Mammary epithelial cell (primary cell): ENCODE data around the gene CEP72.

Source experiments
- CTCF ChIP-seq, 2 donors: IDR thresholded peaks in 1 of 2; conservative IDR thresholded peaks in 1 of 2; 2 replicates each; pipeline ENCODE4 v1.5.1; 2011 to 2012; ENCODE audit warnings: inconsistent platforms in 2 of 2, low read length in 2 of 2, mild to moderate bottlenecking in 2 of 2, control low read depth in 1 of 2, low read depth in 1 of 2; ENCODE audit not compliant: insufficient read depth in 1 of 2; ENCODE audit errors: extremely low read depth in 1 of 2
- EZH2 ChIP-seq: IDR thresholded peaks from 2 replicates; pipeline ENCODE4 v1.6.1; 2012; ENCODE audit warnings: low read length, inconsistent platforms, borderline replicate concordance

GRCh38 chr5:608429-609370 is 3.4 kb upstream of the CEP72 start:
- TF ChIP-seq CTCF (conservative IDR thresholded peaks at IDR 0.05 in 1 of 2, IDR thresholded peaks at IDR 0.05 in 1 of 2; ENCODE audit: extremely low read depth in 1 of 2, insufficient read depth in 1 of 2, low read depth in 1 of 2, low read length in 2 of 2) (no peak), EZH2 (no peak)
